HEK293 (cell line): ENCODE results near the gene DPH2.

Source experiments
- SALL2 ChIP-seq: fragments of 450-650 bp; formaldehyde crosslinking; IDR thresholded peaks from 2 replicates; pipeline ENCODE4 v1.5.0; 2017; ENCODE audit warnings: missing biosample characterization, mild to moderate bottlenecking, missing genetic modification characterization, borderline replicate concordance
- ZBTB17 ChIP-seq: fragments of 450-650 bp; formaldehyde crosslinking; IDR thresholded peaks from 2 replicates; pipeline ENCODE4 v1.5.1; 2016; ENCODE audit warnings: missing biosample characterization, missing genetic modification characterization
- ZNF366 ChIP-seq: fragments of 450-650 bp; formaldehyde crosslinking; conservative IDR thresholded peaks from 2 replicates; pipeline ENCODE4 v1.5.1; 2016; ENCODE audit warnings: missing biosample characterization, missing genetic modification characterization
- TF ChIP-seq, protein P1 (sequence below): fragments of 450-650 bp; formaldehyde crosslinking; IDR thresholded peaks from 2 replicates; pipeline ENCODE4 v1.5.1; 2016; ENCODE audit warnings: missing biosample characterization, missing genetic modification characterization

DNA sequence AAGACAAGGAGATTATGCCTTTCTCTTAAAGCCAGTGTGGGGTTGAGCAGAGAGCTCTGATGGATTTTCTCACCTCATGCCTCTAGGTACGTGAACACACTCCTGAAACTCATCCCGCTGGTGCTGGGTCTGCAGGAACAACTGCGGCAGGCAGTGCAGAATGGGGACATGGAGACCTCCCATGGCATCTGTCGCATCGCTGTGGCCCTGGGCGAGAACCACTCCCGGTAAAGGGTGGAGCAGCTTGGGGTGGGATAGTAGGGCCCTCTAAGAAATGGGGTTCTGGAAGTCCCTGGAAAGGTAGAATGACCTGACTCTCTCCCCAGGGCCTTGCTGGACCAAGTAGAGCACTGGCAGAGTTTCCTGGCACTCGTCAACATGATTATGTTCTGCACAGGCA lies 13.6 kb upstream of the DPH2 start:
- TF ChIP-seq SALL2 (tag by site-specific recombination) = no peak
- TF ChIP-seq, protein P1, sequence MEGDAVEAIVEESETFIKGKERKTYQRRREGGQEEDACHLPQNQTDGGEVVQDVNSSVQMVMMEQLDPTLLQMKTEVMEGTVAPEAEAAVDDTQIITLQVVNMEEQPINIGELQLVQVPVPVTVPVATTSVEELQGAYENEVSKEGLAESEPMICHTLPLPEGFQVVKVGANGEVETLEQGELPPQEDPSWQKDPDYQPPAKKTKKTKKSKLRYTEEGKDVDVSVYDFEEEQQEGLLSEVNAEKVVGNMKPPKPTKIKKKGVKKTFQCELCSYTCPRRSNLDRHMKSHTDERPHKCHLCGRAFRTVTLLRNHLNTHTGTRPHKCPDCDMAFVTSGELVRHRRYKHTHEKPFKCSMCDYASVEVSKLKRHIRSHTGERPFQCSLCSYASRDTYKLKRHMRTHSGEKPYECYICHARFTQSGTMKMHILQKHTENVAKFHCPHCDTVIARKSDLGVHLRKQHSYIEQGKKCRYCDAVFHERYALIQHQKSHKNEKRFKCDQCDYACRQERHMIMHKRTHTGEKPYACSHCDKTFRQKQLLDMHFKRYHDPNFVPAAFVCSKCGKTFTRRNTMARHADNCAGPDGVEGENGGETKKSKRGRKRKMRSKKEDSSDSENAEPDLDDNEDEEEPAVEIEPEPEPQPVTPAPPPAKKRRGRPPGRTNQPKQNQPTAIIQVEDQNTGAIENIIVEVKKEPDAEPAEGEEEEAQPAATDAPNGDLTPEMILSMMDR (tag by site-specific recombination) = no peak
- no peak for TF ChIP-seq ZBTB17
- TF ChIP-seq ZNF366 = no peak
